Smooth muscle cell (in vitro differentiated cells): ENCODE results near the gene DHCR7. TPM values are rescaled to one million over a fixed set of nuclear protein-coding genes. Genes with fewer than 3 reads are reported as not detected.

Source experiments
- DNase-seq: peaks from one replicate; lab custom pipeline; 2025; ENCODE audit not compliant: unreplicated experiment; lab: John Stamatoyannopoulos, UW
- H2AFZ ChIP-seq: fragments of 200-600 bp; sonication (generic); 2 replicates; pipeline ENCODE4 v1.6.0; 2016; ENCODE audit warnings: antibody characterized with exemption, low read depth, mild to moderate bottlenecking
- H3F3A ChIP-seq: fragments of 200-600 bp; sonication (generic); 2 replicates; pipeline ENCODE4 v1.6.0; 2017; ENCODE audit warnings: antibody characterized with exemption, low read depth
- H3K27ac ChIP-seq: fragments of 200-600 bp; sonication (generic); 2 replicates; pipeline ENCODE4 v1.5.1; 2016; ENCODE audit warnings: low read depth, mild to moderate bottlenecking
- H3K27me3 ChIP-seq: fragments of 200-600 bp; sonication (generic); 2 replicates; pipeline ENCODE4 v1.6.1; 2016; ENCODE audit warnings: low read depth, mild to moderate bottlenecking
- H3K36me3 ChIP-seq: fragments of 200-600 bp; sonication (generic); 2 replicates; pipeline ENCODE4 v1.5.1; 2016; ENCODE audit warnings: low read depth
- H3K4me1 ChIP-seq: fragments of 200-600 bp; sonication (generic); 2 replicates; pipeline ENCODE4 v1.5.1; 2016; ENCODE audit warnings: low read depth
- H3K4me2 ChIP-seq: fragments of 200-600 bp; sonication (generic); 2 replicates; pipeline ENCODE4 v1.6.0; 2016; ENCODE audit warnings: mild to moderate bottlenecking
- H3K4me3 ChIP-seq: fragments of 200-600 bp; sonication (generic); 2 replicates; pipeline ENCODE4 v1.5.1; 2016; ENCODE audit warnings: mild to moderate bottlenecking
- H3K79me2 ChIP-seq: fragments of 200-600 bp; sonication (generic); 2 replicates; pipeline ENCODE4 v1.6.0; 2016; ENCODE audit warnings: low read depth, mild to moderate bottlenecking
- H3K9ac ChIP-seq: fragments of 200-600 bp; sonication (generic); 2 replicates; pipeline ENCODE4 v1.6.0; 2016; ENCODE audit warnings: low read depth
- H3K9me3 ChIP-seq: fragments of 200-600 bp; sonication (generic); replicated peaks from 2 replicates; pipeline ENCODE4 v1.5.1; 2016; ENCODE audit warnings: low read depth
- H4K20me1 ChIP-seq: fragments of 200-600 bp; sonication (generic); 2 replicates; pipeline ENCODE4 v1.6.0; 2016; ENCODE audit warnings: low read depth
- CTCF ChIP-seq: fragments of 200-600 bp; sonication (generic); IDR thresholded peaks from 2 replicates; pipeline ENCODE4 v1.5.1; 2017; ENCODE audit warnings: borderline replicate concordance, mild to moderate bottlenecking, antibody characterized with exemption; ENCODE audit not compliant: insufficient read depth, poor library complexity, severe bottlenecking
- WGBS: methylation state at CpG from one replicate; pipeline ENCODE4 v1.1.7; 2016; ENCODE audit warnings: low lambda C conversion rate; 5-methylcytosine and 5-hydroxymethylcytosine counted together
- polyA plus RNA-seq: library from polyadenylated mRNA; unstranded; fragments of >200 nt; fragmentation: Nextera tagmentation; extraction: Ambion mirVana; gene quantifications from 2 replicates; pipeline ENCODE4 v1.2.1, GENCODE V29; 2016
- total RNA-seq: library from RNA; depleted of rRNA; stranded (reverse); fragments of >200 nt; gene quantifications from 2 replicates; pipeline ENCODE4 v1.2.3, GENCODE V29; 2014

DHCR7 gene
- total and polyA plus RNA-seq, 2 experiments from 2014 or later: 50.1 to 99.1 TPM

DNA sequence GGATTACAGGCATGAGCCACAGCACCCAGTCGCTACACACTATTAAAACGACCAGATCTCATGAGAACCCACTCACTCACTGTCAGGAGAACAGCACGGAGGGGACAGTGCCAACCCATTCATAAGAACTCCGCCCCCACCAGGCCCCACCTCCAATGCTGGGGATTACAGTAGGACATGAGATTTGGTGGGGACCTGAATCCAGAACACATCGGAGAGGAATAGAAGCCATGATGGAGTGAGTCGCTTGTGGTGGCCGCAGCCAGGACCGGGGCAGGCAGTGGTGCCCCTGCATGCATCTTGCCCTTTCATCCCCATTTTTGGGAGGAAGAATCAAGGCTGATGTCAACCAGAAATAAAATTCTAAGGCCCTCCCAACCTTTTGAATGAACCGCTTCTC lies 13.5 kb upstream of the DHCR7 start:
- TF ChIP-seq CTCF: no peak
- 95% methylated on average over 9 of the region's 9 CpGs for WGBS
- H2AFZ ChIP-seq: no peak overlapping the region
- no peaks in the 10 kb centered on the region for H3K4me1 ChIP-seq
- H3K9ac ChIP-seq: no peak overlapping the region
- H3K79me2 ChIP-seq: no peaks in the 10 kb centered on the region
- H3K36me3 ChIP-seq: peaks cover 2% of the 10 kb centered on the region
- no peak overlapping the region for H3K27ac ChIP-seq
- no peak overlapping the region for H3K4me3 ChIP-seq
- peaks cover 5% of the 10 kb centered on the region for H4K20me1 ChIP-seq
- no peaks in the 10 kb centered on the region for H3F3A ChIP-seq
- H3K9me3 ChIP-seq: no peaks in the 10 kb centered on the region
- H3K27me3 ChIP-seq: no peaks in the 10 kb centered on the region
- DNase-seq: no peak
- no peak overlapping the region for H3K4me2 ChIP-seq

GRCh38 chr11:71459767-71460320 lies 11.7 kb upstream of the DHCR7 start:
- Histone ChIP-seq H3F3A (no peaks in the 10 kb centered on the region), H4K20me1 (peaks cover 11% of the 10 kb centered on the region), H3K4me2 (no peak overlapping the region), H3K4me3 (no peak overlapping the region), H3K4me1 (no peaks in the 10 kb centered on the region), H3K79me2 (no peaks in the 10 kb centered on the region), H3K36me3 (no peaks in the 10 kb centered on the region), H3K27me3 (no peaks in the 10 kb centered on the region), H3K27ac (no peak overlapping the region), H3K9me3 (no peaks in the 10 kb centered on the region), H2AFZ (no peak overlapping the region), H3K9ac (no peak overlapping the region)
- TF ChIP-seq CTCF: no peak
- WGBS: 88% methylated on average over 11 of the region's 11 CpGs
- no peak for DNase-seq

DNA sequence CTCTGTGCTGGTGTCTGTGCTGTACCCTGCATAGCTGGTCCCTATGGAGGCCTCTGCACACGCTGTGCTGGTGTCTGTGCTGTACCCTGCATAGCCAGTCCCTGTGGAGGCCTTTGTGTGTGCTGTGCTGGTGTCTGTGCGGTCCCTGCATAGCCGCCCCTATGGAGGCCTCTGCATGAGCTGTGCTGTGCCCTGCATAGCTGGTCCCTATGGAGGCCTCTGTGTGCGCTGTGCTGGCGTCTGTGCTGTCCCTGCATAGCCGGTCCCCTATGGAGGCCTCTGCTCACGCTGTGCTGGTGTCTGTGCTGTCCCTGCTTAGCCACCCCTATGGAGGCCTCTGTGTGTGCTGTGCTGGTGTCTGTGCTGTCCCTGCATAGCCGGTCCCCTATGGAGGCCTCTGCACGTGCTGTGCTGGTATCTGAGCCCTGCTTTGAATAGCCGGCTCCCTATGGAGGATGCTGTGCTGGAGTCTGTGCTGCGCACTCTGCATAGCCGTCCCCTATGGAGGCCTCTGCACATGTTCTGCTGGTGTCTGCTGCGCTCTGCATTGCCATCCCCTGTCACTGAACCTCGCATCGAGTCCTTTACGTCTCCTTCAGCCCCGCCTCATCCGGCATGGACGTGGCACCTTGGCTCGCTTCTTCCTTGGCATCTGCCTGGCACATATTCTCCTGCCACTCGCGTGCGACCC lies 11.0 kb upstream of the DHCR7 start:
- no peak overlapping the region for H3K4me2 ChIP-seq
- H3K27me3 ChIP-seq: no peaks in the 10 kb centered on the region
- no peak overlapping the region for H2AFZ ChIP-seq
- no peak for DNase-seq
- peaks cover 17% of the 10 kb centered on the region for H4K20me1 ChIP-seq
- peaks cover under 1% of the 10 kb centered on the region for H3K79me2 ChIP-seq
- no peaks in the 10 kb centered on the region for H3F3A ChIP-seq
- no peaks in the 10 kb centered on the region for H3K36me3 ChIP-seq
- peaks cover under 1% of the 10 kb centered on the region for H3K4me1 ChIP-seq
- no peaks in the 10 kb centered on the region for H3K9me3 ChIP-seq
- TF ChIP-seq CTCF: no peak
- 94% methylated on average over 23 of the region's 23 CpGs for WGBS
- no peak overlapping the region for H3K9ac ChIP-seq
- H3K4me3 ChIP-seq: no peak overlapping the region
- no peak overlapping the region for H3K27ac ChIP-seq
